GM12878 (cell line): ENCODE results near the gene PDE8B. TPM values are rescaled to one million over a fixed set of nuclear protein-coding genes. Genes with fewer than 3 reads are reported as not detected.

Experiments used
- ATAC-seq: fragments of 200-7000 bp; cut with Tn5 transposase; 3 replicates; pipeline ENCODE4 v1.9.1; 2020; ENCODE audit warnings: mild to moderate bottlenecking, moderate library complexity
- BruUV-seq: library from RNA; stranded (reverse); fragments of 400-500 nt; replicated peaks from 2 replicates; lab custom pipeline; 2021; lab: Mats Ljungman, UMichigan
- CTCF ChIA-PET: fragments of 300-600 bp; sonication (Branson Sonifier 250); formaldehyde crosslinking; extraction: SDS; loops from one replicate; lab custom pipeline; 2021; ENCODE audit warnings: inconsistent platforms; lab: Yijun Ruan, JAX
- POLR2A ChIA-PET: fragments of 350-600 bp; formaldehyde crosslinking; extraction: SDS; loops from one replicate; lab custom pipeline; 2021; ENCODE audit warnings: inconsistent platforms; lab: Charles Lee
- RAD21 ChIA-PET: fragments of 300-600 bp; sonication (Branson Sonifier 250); formaldehyde crosslinking; loops from one replicate; lab custom pipeline; 2023; ENCODE audit warnings: antibody characterized with exemption; ENCODE audit not compliant: unreplicated experiment; lab: Charles Lee
- SMC1A ChIA-PET: fragments of 300-600 bp; sonication (Branson Sonifier 250); formaldehyde crosslinking; loops from one replicate; lab custom pipeline; 2023; ENCODE audit not compliant: unreplicated experiment, uncharacterized antibody; lab: Charles Lee
- DNase-seq: peaks from one replicate; pipeline ENCODE4 v3.0.0-alpha.2; 2011; ENCODE audit warnings: low read depth, low spot score
- FAIRE-seq: peaks from 3 replicates; lab custom pipeline; 2011; peaks lifted over from hg19 to GRCh38; lab: Jason Lieb, UNC
- H2AFZ ChIP-seq: 2 replicates; pipeline ENCODE4 v1.6.0; 2011; ENCODE audit warnings: low read depth, low read length, control low read depth; ENCODE audit not compliant: control insufficient read depth
- H3K27ac ChIP-seq: 2 replicates; pipeline ENCODE4 v1.5.1; 2011; ENCODE audit warnings: control low read depth; ENCODE audit not compliant: control insufficient read depth, insufficient read depth
- H3K27me3 ChIP-seq, 2 experiments: replicated peaks in 1 of 2; 2 replicates each; pipeline versions ENCODE4 v1.6.0 to v1.6.1; 2011; ENCODE audit warnings: low read length in 1 of 2; ENCODE audit not compliant: control insufficient read depth in 2 of 2, insufficient read depth in 2 of 2
- H3K36me3 ChIP-seq, 2 experiments: 2 replicates each; pipeline ENCODE4 v1.5.1; 2011; ENCODE audit warnings: low read length in 1 of 2; ENCODE audit not compliant: control insufficient read depth in 2 of 2, insufficient read depth in 2 of 2
- H3K4me1 ChIP-seq: 2 replicates; pipeline ENCODE4 v1.6.1; 2011; ENCODE audit warnings: mild to moderate bottlenecking, low read length, moderate library complexity, mixed read lengths; ENCODE audit not compliant: control insufficient read depth, insufficient read depth
- H3K4me2 ChIP-seq: 2 replicates; pipeline ENCODE4 v1.6.0; 2011; ENCODE audit warnings: control low read depth; ENCODE audit not compliant: control insufficient read depth, insufficient read depth
- H3K4me3 ChIP-seq: fragments of 200-600 bp; sonication (generic); 2 replicates; pipeline ENCODE4 v1.5.1; 2016
- H3K79me2 ChIP-seq: 2 replicates; pipeline ENCODE4 v1.6.0; 2011; ENCODE audit warnings: low read length; ENCODE audit not compliant: control insufficient read depth, insufficient read depth
- H3K9ac ChIP-seq: 2 replicates; pipeline ENCODE4 v1.8.0; 2011; ENCODE audit warnings: low read length, control low read depth, mixed read lengths; ENCODE audit not compliant: control insufficient read depth, insufficient read depth
- H3K9me3 ChIP-seq: replicated peaks from 3 replicates; pipeline ENCODE4 v1.5.1; 2011; ENCODE audit warnings: mild to moderate bottlenecking, low read length; ENCODE audit not compliant: control insufficient read depth, insufficient read depth
- H4K20me1 ChIP-seq: 2 replicates; pipeline ENCODE4 v1.6.0; 2011; ENCODE audit not compliant: control insufficient read depth, insufficient read depth
- NR2F1 ChIP-seq: fragments of 450-650 bp; conservative IDR thresholded peaks from 2 replicates; pipeline ENCODE4 v1.6.1; 2017; ENCODE audit warnings: mild to moderate bottlenecking
- POLR2A ChIP-seq: IDR thresholded peaks from 2 replicates; pipeline ENCODE4 v1.6.1; 2011; ENCODE audit warnings: low read depth, mild to moderate bottlenecking, low read length
- POLR2AphosphoS5 ChIP-seq: IDR thresholded peaks from 2 replicates; pipeline ENCODE4 v1.6.1; 2011; ENCODE audit warnings: mild to moderate bottlenecking, low read length, inconsistent platforms
- RAD21 ChIP-seq: IDR thresholded peaks from 2 replicates; pipeline ENCODE4 v1.6.1; 2011; ENCODE audit warnings: mild to moderate bottlenecking, low read depth, low read length, moderate library complexity; ENCODE audit not compliant: insufficient read depth
- RB1 ChIP-seq: fragments of 450-650 bp; formaldehyde crosslinking; IDR thresholded peaks from 2 replicates; pipeline ENCODE4 v1.6.1; 2017; ENCODE audit warnings: mild to moderate bottlenecking, borderline replicate concordance
- RFX5 ChIP-seq: IDR thresholded peaks from 2 replicates; pipeline ENCODE4 v1.6.1; 2011; ENCODE audit warnings: low read depth, low read length, improper control_type of control experiment
- SMAD5 ChIP-seq: IDR thresholded peaks from 2 replicates; pipeline ENCODE4 v1.6.1; 2016; ENCODE audit warnings: antibody characterized with exemption, low read depth
- SPI1 ChIP-seq: IDR thresholded peaks from 2 replicates; pipeline ENCODE4 v1.6.1; 2011; ENCODE audit warnings: low read depth, mild to moderate bottlenecking, low read length, moderate library complexity, borderline replicate concordance; ENCODE audit not compliant: insufficient read depth
- SREBF2 ChIP-seq: IDR thresholded peaks from 2 replicates; pipeline ENCODE4 v1.6.1; 2012; ENCODE audit warnings: mild to moderate bottlenecking, low read length
- ZNF592 ChIP-seq: fragments of 450-650 bp; IDR thresholded peaks from 2 replicates; pipeline ENCODE4 v1.6.1; 2017; ENCODE audit warnings: mild to moderate bottlenecking, moderate library complexity
- ZZZ3 ChIP-seq: IDR thresholded peaks from 2 replicates; pipeline ENCODE4 v1.6.1; 2011; ENCODE audit warnings: low read depth; ENCODE audit not compliant: control insufficient read depth, insufficient read length
- WGBS: methylation state at CpG from one replicate; pipeline ENCODE4 v1.1.6; 2016; ENCODE audit warnings: low lambda C conversion rate; ENCODE audit not compliant: insufficient replicate concordance, insufficient coverage; ENCODE audit errors: missing lambda C conversion rate; 5-methylcytosine and 5-hydroxymethylcytosine counted together
- in situ Hi-C: fragments of 300-500 bp; cut with MboI; formaldehyde crosslinking; loops from 9 replicates; pipeline ENCODE4 v1.14.3; 2018; ENCODE audit warnings: mixed read lengths
- intact Hi-C: fragments of 100-400 bp; cut with micrococcal nuclease; formaldehyde crosslinking; loops from one replicate; pipeline ENCODE4 v1.14.2; 2022; ENCODE audit not compliant: unreplicated experiment
- polyA plus RNA-seq, 11 experiments: library from polyadenylated mRNA; depleted of rRNA in 4 of 11; unstranded in 6 of 11; stranded (reverse) in 5 of 11; fragments of >200 nt; fragmentation: Nextera tagmentation in 4 of 11; fragmentation: Illumina TruSeq in 1 of 11; extraction: Ambion mirVana in 4 of 11; extraction: Trizol in 1 of 11; gene quantifications; 1 replicate in 1 of 11; 2 replicates in 10 of 11; pipeline versions ENCODE4 v1.2.1 to v1.2.3, GENCODE V29; 2011 to 2016; ENCODE audit warnings: inconsistent platforms in 2 of 11, missing spikeins in 2 of 11, low read depth in 1 of 11
- total RNA-seq, 4 experiments: library from RNA; depleted of rRNA in 3 of 4; stranded (reverse); fragments of >200 nt in 3 of 4; fragmentation: Illumina TruSeq in 1 of 4; extraction: Trizol in 1 of 4; gene quantifications; 2 replicates each; pipeline versions ENCODE4 v1.2.1 to v1.2.3, GENCODE V29; 2013 to 2021
- TF ChIP-seq, protein P1 (sequence below): IDR thresholded peaks from 2 replicates; pipeline ENCODE4 v1.6.1; 2012; ENCODE audit warnings: low read depth, low read length, improper control_type of control experiment

Gene PDE8B
- total and polyA plus RNA-seq, 10 of the 15 experiments (the other 5 are each of a cell fraction or from before 2014, with no cell fraction given), result 0.03 to 0.44 (median 0.20) TPM; not detected in 3

DNA sequence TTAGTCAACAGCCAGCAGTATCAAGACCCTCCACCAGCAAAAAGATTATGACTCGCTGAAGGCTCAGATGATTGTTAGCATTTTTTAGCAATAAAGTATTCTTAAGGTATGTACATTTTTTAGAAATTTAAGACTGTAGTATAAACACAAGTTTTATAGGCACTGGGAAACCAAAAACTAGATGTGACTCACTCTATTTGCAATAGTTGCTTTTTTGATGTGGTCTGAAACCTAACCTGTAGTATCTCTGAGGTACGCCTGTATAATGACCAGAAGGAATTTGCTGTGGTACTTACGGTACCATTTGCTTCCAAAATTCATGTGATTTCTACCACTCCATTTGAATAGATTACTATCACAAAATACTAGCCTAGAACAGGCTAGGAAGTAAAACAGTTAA, 220.8 kb downstream of the PDE8B start:
- Histone ChIP-seq H4K20me1 (no peaks in the 10 kb centered on the region), H3K27ac (no peak overlapping the region), H3K79me2 (no peaks in the 10 kb centered on the region), H3K9ac (no peak overlapping the region), H3K4me3 (no peak overlapping the region), H3K36me3 (peaks cover 2 to 14% of the 10 kb centered on the region in 2 experiments; a peak in 3 of 4 replicates), H3K4me1 (no peaks in the 10 kb centered on the region), H3K9me3 (no peaks in the 10 kb centered on the region), H2AFZ (no peak overlapping the region), H3K27me3 (no peaks in the 10 kb centered on the region), H3K4me2 (no peak overlapping the region)
- DNase-seq (no peak), FAIRE-seq (no peak), ATAC-seq (no peak)
- ChIA-PET SMC1A (interaction anchor here (1.4 kb wide), 1 partner anchor 11 kb away, joined by 5 read pairs; no protein-coding TSS in a partner anchor), RAD21 (interaction anchor here (0.9 kb wide), 1 partner anchor 103 kb away, joined by 3 read pairs; no protein-coding TSS in a partner anchor), CTCF (interaction anchor here (0.8 kb wide), 1 partner anchor 12 kb away, joined by 3 read pairs; no protein-coding TSS in a partner anchor), POLR2A (no interaction called here)
- WGBS, result 96% methylated on average over 3 of the region's 3 CpGs
- BruUV-seq, result no TSS peak
- intact Hi-C loops (loop anchor here (10.0 kb wide), 1 partner anchor 566 kb away; no protein-coding TSS in a partner anchor), in situ Hi-C loops (no loop called here)
- TF ChIP-seq RAD21 (no peak), RB1 (no peak), POLR2A (no peak), SREBF2 (no peak), RFX5 (no peak), ZZZ3 (no peak), POLR2AphosphoS5 (no peak), NR2F1 (no peak), SMAD5 (no peak), ZNF592 (no peak), SPI1 (no peak)
- TF ChIP-seq, protein P1, sequence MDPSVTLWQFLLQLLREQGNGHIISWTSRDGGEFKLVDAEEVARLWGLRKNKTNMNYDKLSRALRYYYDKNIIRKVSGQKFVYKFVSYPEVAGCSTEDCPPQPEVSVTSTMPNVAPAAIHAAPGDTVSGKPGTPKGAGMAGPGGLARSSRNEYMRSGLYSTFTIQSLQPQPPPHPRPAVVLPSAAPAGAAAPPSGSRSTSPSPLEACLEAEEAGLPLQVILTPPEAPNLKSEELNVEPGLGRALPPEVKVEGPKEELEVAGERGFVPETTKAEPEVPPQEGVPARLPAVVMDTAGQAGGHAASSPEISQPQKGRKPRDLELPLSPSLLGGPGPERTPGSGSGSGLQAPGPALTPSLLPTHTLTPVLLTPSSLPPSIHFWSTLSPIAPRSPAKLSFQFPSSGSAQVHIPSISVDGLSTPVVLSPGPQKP, result no peak
